Measurements from ENCODE around the gene TMEM267.
"Not testable (repeated sequence)": the region's sequence is repeated elsewhere in the genome, so short reads cannot be mapped to it uniquely, and the experiment has no call there.

TMEM267 gene

DNA sequence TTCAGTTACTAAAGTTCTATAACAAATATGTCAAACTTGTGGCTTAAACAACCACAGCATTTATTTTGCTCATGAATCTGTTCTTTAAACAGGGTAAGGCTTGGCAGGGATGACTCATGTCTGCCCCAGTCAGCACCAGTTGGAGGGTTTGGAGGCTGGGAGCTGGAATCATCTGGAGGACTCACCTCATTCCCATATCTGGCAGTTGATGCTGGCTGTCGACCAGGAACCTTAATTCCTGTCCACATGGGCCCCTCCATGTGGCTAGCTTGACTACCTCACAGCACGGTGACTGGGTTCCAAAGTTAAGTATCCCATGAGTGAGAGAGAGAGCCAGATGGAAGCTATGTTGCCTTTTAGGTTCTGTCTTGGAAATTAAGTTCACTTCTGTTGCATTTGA, 57.7 kb downstream of the TMEM267 start:
- POLR2A ChIA-PET: interaction anchor here (2.0 kb wide), 1 partner anchor 58 kb away, joined by 11 read pairs; the partner anchor contains the start of gene TMEM267
- CTCF ChIA-PET: no interaction called here
- TF ChIP-seq HDGF (IDR thresholded peaks at IDR 0.05; ENCODE audit: borderline replicate concordance) (no peak), SUZ12 (IDR thresholded peaks at IDR 0.05) (no peak), FOXM1 (IDR thresholded peaks at IDR 0.05; ENCODE audit: borderline replicate concordance) (no peak), SP1 (IDR thresholded peaks at IDR 0.05) (no peak), L3MBTL2 (conservative IDR thresholded peaks at IDR 0.05) (no peak), LEF1 (IDR thresholded peaks at IDR 0.05; ENCODE audit: borderline replicate concordance) (no peak)
- DNase-seq (ENCODE audit: extremely low spot score): no peak

- POLR2A ChIA-PET; CTCF ChIA-PET; DNase-seq (ENCODE audit: extremely low spot score): not testable (repeated sequence)
Observed at GRCh38 chr5:43423086-43423485, 60.6 kb downstream of the TMEM267 start.

- no peak for TF ChIP-seq ZNF384 (IDR thresholded peaks at IDR 0.05)
- no peak for TF ChIP-seq FOXK2 (IDR thresholded peaks at IDR 0.05)
- TF ChIP-seq NFRKB (IDR thresholded peaks at IDR 0.05): no peak
- no peak for TF ChIP-seq L3MBTL2 (conservative IDR thresholded peaks at IDR 0.05)
- no peak for TF ChIP-seq ARNT (IDR thresholded peaks at IDR 0.05)
- TF ChIP-seq SP1 (IDR thresholded peaks at IDR 0.05): no peak
- TF ChIP-seq FOXM1 (IDR thresholded peaks at IDR 0.05; ENCODE audit: borderline replicate concordance): no peak
- no peak for TF ChIP-seq CTBP1 (IDR thresholded peaks at IDR 0.05; ENCODE audit: borderline replicate concordance)
- TF ChIP-seq SUZ12 (IDR thresholded peaks at IDR 0.05): no peak
- no peak for TF ChIP-seq BHLHE40 (IDR thresholded peaks at IDR 0.05; ENCODE audit: borderline replicate concordance)
- no peak for TF ChIP-seq TARDBP (IDR thresholded peaks at IDR 0.05)
- TF ChIP-seq ELF4 (IDR thresholded peaks at IDR 0.05): no peak
- ChIA-PET CTCF (interaction anchor here (0.6 kb wide), 1 partner anchor 210 kb away, joined by 3 read pairs; no protein-coding TSS in a partner anchor), POLR2A (interaction anchor here (1.5 kb wide), 1 partner anchor 62 kb away, joined by 10 read pairs; the partner anchor contains the start of gene TMEM267)
- DNase-seq (ENCODE audit: extremely low spot score): no peak
Observed at GRCh38 chr5:43422143-43422542, 61.5 kb downstream of the TMEM267 start.

- no peak for TF ChIP-seq TARDBP (IDR thresholded peaks at IDR 0.05)
- TF ChIP-seq HDGF (IDR thresholded peaks at IDR 0.05; ENCODE audit: borderline replicate concordance): no peak
- TF ChIP-seq SUZ12 (IDR thresholded peaks at IDR 0.05): no peak
- TF ChIP-seq NFRKB (IDR thresholded peaks at IDR 0.05): no peak
- no peak for TF ChIP-seq FOXA1 (IDR thresholded peaks at IDR 0.05)
- TF ChIP-seq CTBP1 (IDR thresholded peaks at IDR 0.05; ENCODE audit: borderline replicate concordance): no peak
- TF ChIP-seq SP1 (IDR thresholded peaks at IDR 0.05): no peak
- TF ChIP-seq ARNT (IDR thresholded peaks at IDR 0.05): no peak
- no peak for TF ChIP-seq FOXM1 (IDR thresholded peaks at IDR 0.05; ENCODE audit: borderline replicate concordance)
- ChIA-PET CTCF (interaction anchor here (0.6 kb wide), 3 partner anchors 184 to 523 kb away, joined by 3 to 4 read pairs (median 3); no protein-coding TSS in a partner anchor), POLR2A (interaction anchor here (1.5 kb wide), 1 partner anchor 62 kb away, joined by 10 read pairs; the partner anchor contains the start of gene TMEM267)
- no peak for DNase-seq (ENCODE audit: extremely low spot score)
Observed at GRCh38 chr5:43421450-43422133, 62.1 kb downstream of the TMEM267 start.

DNA sequence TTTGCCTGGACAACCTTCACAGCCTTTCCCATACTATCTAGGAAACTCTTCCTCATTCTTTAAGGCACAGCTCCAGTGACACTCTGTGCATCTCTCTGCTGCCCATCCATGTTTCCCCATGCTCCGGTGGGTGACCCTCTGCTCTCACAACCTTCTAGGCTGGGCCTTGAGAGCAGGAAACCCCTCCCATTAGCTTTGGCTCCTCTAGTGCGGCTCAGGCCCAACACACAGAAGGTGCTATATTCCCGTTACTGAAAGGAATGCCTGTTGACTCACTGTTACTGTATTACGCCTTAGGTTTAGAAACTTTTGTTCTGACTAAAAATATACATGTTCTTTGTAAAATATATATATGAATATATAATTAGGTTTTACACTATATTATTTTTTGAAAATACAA, 63.4 kb downstream of the TMEM267 start:
- TF ChIP-seq FOXK2 (IDR thresholded peaks at IDR 0.05) (no peak), FOXM1 (IDR thresholded peaks at IDR 0.05; ENCODE audit: borderline replicate concordance) (no peak), SP1 (IDR thresholded peaks at IDR 0.05) (no peak), ZNF384 (IDR thresholded peaks at IDR 0.05) (no peak), NFRKB (IDR thresholded peaks at IDR 0.05) (no peak), SUZ12 (IDR thresholded peaks at IDR 0.05) (no peak), LEF1 (IDR thresholded peaks at IDR 0.05; ENCODE audit: borderline replicate concordance) (no peak), ELF4 (IDR thresholded peaks at IDR 0.05) (no peak), CTBP1 (IDR thresholded peaks at IDR 0.05; ENCODE audit: borderline replicate concordance) (no peak), BHLHE40 (IDR thresholded peaks at IDR 0.05; ENCODE audit: borderline replicate concordance) (no peak), PKNOX1 (IDR thresholded peaks at IDR 0.05) (no peak), FOXA1 (IDR thresholded peaks at IDR 0.05) (no peak), ARNT (IDR thresholded peaks at IDR 0.05) (no peak), TARDBP (IDR thresholded peaks at IDR 0.05) (no peak), HDGF (IDR thresholded peaks at IDR 0.05; ENCODE audit: borderline replicate concordance) (no peak), L3MBTL2 (conservative IDR thresholded peaks at IDR 0.05) (no peak)
- POLR2A ChIA-PET: no interaction called here
- CTCF ChIA-PET: no interaction called here

GRCh38 chr5:43418561-43418960, 65.1 kb downstream of the TMEM267 start:
- no peak for TF ChIP-seq ZNF384 (IDR thresholded peaks at IDR 0.05)
- no peak for TF ChIP-seq ARNT (IDR thresholded peaks at IDR 0.05)
- TF ChIP-seq LEF1 (IDR thresholded peaks at IDR 0.05; ENCODE audit: borderline replicate concordance): no peak
- no peak for TF ChIP-seq FOXA1 (IDR thresholded peaks at IDR 0.05)
- no peak for TF ChIP-seq FOXK2 (IDR thresholded peaks at IDR 0.05)
- TF ChIP-seq SUZ12 (IDR thresholded peaks at IDR 0.05): no peak
- TF ChIP-seq PKNOX1 (IDR thresholded peaks at IDR 0.05): no peak
- no peak for TF ChIP-seq TARDBP (IDR thresholded peaks at IDR 0.05)
- no peak for TF ChIP-seq SP1 (IDR thresholded peaks at IDR 0.05)
- CTCF ChIA-PET: no interaction called here
- no peak for DNase-seq (ENCODE audit: extremely low spot score)
- POLR2A ChIA-PET: no interaction called here

More for the DNA sequence above, 63.4 kb downstream of the TMEM267 start:
- DNase-seq (ENCODE audit: extremely low spot score): no peak

DNA sequence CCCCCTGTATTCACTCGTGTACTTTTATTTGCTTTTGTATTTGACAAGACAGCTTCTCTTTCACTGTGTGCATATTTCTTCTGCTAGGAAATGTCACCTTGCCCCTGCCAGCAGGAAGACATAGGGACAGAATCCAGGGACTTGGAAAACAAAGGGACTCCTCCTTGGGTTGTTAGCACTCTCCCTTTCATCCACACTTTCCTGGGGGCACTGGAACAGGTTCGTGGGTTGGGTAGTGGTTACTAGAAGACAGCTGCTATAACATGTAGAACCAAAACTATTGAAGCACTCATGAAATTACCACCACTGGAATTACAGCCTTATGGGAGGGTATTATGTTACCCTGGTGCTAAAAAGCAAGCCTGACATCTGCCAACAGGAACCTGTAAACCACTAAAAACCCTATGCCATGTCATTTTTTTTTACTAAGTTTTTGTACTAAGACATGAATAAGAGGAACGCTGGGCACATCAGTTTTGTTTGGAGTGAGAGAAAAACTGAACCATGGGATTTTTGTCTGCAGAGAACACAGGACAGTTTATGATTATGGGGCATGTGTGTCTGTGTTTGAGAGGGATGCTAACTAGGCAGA, 66.8 kb downstream of the TMEM267 start:
- no peak for DNase-seq (ENCODE audit: extremely low spot score)
- ChIA-PET CTCF (no interaction called here), POLR2A (interaction anchor here (2.4 kb wide), 1 partner anchor 67 kb away, joined by 8 read pairs; the partner anchor contains the start of gene TMEM267)
- no peak for TF ChIP-seq SUZ12 (IDR thresholded peaks at IDR 0.05)
- no peak for TF ChIP-seq ZNF384 (IDR thresholded peaks at IDR 0.05)
- no peak for TF ChIP-seq PKNOX1 (IDR thresholded peaks at IDR 0.05)
- no peak for TF ChIP-seq FOXA1 (IDR thresholded peaks at IDR 0.05)
- no peak for TF ChIP-seq LEF1 (IDR thresholded peaks at IDR 0.05; ENCODE audit: borderline replicate concordance)
- no peak for TF ChIP-seq NFRKB (IDR thresholded peaks at IDR 0.05)
- TF ChIP-seq HDGF (IDR thresholded peaks at IDR 0.05; ENCODE audit: borderline replicate concordance): no peak
- TF ChIP-seq FOXM1 (IDR thresholded peaks at IDR 0.05; ENCODE audit: borderline replicate concordance): no peak
- TF ChIP-seq L3MBTL2 (conservative IDR thresholded peaks at IDR 0.05): no peak
- TF ChIP-seq SP1 (IDR thresholded peaks at IDR 0.05): no peak
- no peak for TF ChIP-seq ELF4 (IDR thresholded peaks at IDR 0.05)
- TF ChIP-seq BHLHE40 (IDR thresholded peaks at IDR 0.05; ENCODE audit: borderline replicate concordance): no peak
- TF ChIP-seq ARNT (IDR thresholded peaks at IDR 0.05): no peak
